HepG2 (cell line): ENCODE results near the gene ATP5MK. TPM values are rescaled to one million over a fixed set of nuclear protein-coding genes. Genes with fewer than 3 reads are reported as not detected.

ENCODE experiments used
- BRD4 ChIP-seq: sonication (generic); formaldehyde crosslinking; IDR thresholded peaks from 2 replicates; pipeline ENCODE4 v1.4.0; 2020; ENCODE audit warnings: missing genetic modification reagents
- CBX1 ChIP-seq: IDR thresholded peaks from one replicate; pipeline ENCODE4 v1.6.1; 2016; ENCODE audit warnings: antibody characterized with exemption, low read depth
- FLYWCH1 ChIP-seq: sonication (generic); formaldehyde crosslinking; IDR thresholded peaks from 2 replicates; pipeline ENCODE4 v1.8.1; 2023; ENCODE audit warnings: mild to moderate bottlenecking, missing genetic modification reagents
- FOXM1 ChIP-seq: sonication (generic); formaldehyde crosslinking; IDR thresholded peaks from 2 replicates; pipeline ENCODE4 v1.5.0; 2020; ENCODE audit warnings: missing genetic modification reagents
- MTF2 ChIP-seq: sonication (generic); formaldehyde crosslinking; IDR thresholded peaks from 2 replicates; pipeline ENCODE4 v1.5.0; 2020; ENCODE audit warnings: missing genetic modification reagents, borderline replicate concordance
- NFATC3 ChIP-seq: sonication (generic); formaldehyde crosslinking; IDR thresholded peaks from 2 replicates; pipeline ENCODE4 v1.5.1; 2020; ENCODE audit warnings: mild to moderate bottlenecking, missing genetic modification reagents
- POGK ChIP-seq: sonication (generic); formaldehyde crosslinking; conservative IDR thresholded peaks from 2 replicates; pipeline ENCODE4 v1.8.0; 2022; ENCODE audit warnings: mild to moderate bottlenecking, moderate library complexity, missing genetic modification reagents
- RARG ChIP-seq: sonication (generic); formaldehyde crosslinking; IDR thresholded peaks from 2 replicates; pipeline ENCODE4 v1.4.0; 2020; ENCODE audit warnings: low read depth, mild to moderate bottlenecking, missing genetic modification reagents
- RNF219 ChIP-seq: sonication (generic); formaldehyde crosslinking; IDR thresholded peaks from 2 replicates; pipeline ENCODE4 v1.5.0; 2020; ENCODE audit warnings: mild to moderate bottlenecking, missing genetic modification reagents
- SIX1 ChIP-seq: sonication (generic); formaldehyde crosslinking; IDR thresholded peaks from 2 replicates; pipeline ENCODE4 v1.4.0; 2020; ENCODE audit warnings: missing genetic modification reagents, borderline replicate concordance
- ZBTB21 ChIP-seq: sonication (generic); formaldehyde crosslinking; IDR thresholded peaks from 2 replicates; pipeline ENCODE4 v1.4.0; 2020; ENCODE audit warnings: missing genetic modification reagents
- ZBTB34 ChIP-seq: sonication (generic); formaldehyde crosslinking; IDR thresholded peaks from 2 replicates; pipeline ENCODE4 v1.8.0; 2022; ENCODE audit warnings: mild to moderate bottlenecking, missing genetic modification reagents
- ZBTB7B ChIP-seq: sonication (generic); formaldehyde crosslinking; IDR thresholded peaks from 2 replicates; pipeline ENCODE4 v1.4.0; 2020; ENCODE audit warnings: missing genetic modification reagents
- ZFAT ChIP-seq: sonication (generic); formaldehyde crosslinking; conservative IDR thresholded peaks from 2 replicates; pipeline ENCODE4 v1.8.1; 2023; ENCODE audit warnings: missing genetic modification reagents, inconsistent platforms
- ZNF143 ChIP-seq: sonication (generic); formaldehyde crosslinking; IDR thresholded peaks from 2 replicates; pipeline ENCODE4 v1.4.0; 2020; ENCODE audit warnings: missing genetic modification reagents
- ZNF24 ChIP-seq: fragments of 450-650 bp; IDR thresholded peaks from 2 replicates; pipeline ENCODE4 v1.6.1; 2017; ENCODE audit warnings: antibody characterized with exemption, mild to moderate bottlenecking
- ZNF251 ChIP-seq: sonication (generic); formaldehyde crosslinking; IDR thresholded peaks from 2 replicates; pipeline ENCODE4 v1.9.0; 2021; ENCODE audit warnings: mild to moderate bottlenecking, missing genetic modification reagents
- ZNF354B ChIP-seq: sonication (generic); formaldehyde crosslinking; IDR thresholded peaks from 2 replicates; pipeline ENCODE4 v1.8.0; 2022; ENCODE audit warnings: mild to moderate bottlenecking, missing genetic modification reagents
- ZNF512B ChIP-seq: sonication (generic); formaldehyde crosslinking; IDR thresholded peaks from 2 replicates; pipeline ENCODE4 v1.5.1; 2020; ENCODE audit warnings: missing genetic modification reagents, mild to moderate bottlenecking, borderline replicate concordance
- ZNF567 ChIP-seq: sonication (generic); formaldehyde crosslinking; IDR thresholded peaks from 2 replicates; pipeline ENCODE4 v1.8.1; 2023; ENCODE audit warnings: mild to moderate bottlenecking, missing genetic modification reagents, borderline replicate concordance
- ZNF605 ChIP-seq: sonication (generic); formaldehyde crosslinking; IDR thresholded peaks from 2 replicates; pipeline ENCODE4 v1.8.0; 2022; ENCODE audit warnings: mild to moderate bottlenecking, missing genetic modification reagents
- ZZZ3 ChIP-seq: sonication (generic); formaldehyde crosslinking; IDR thresholded peaks from 2 replicates; pipeline ENCODE4 v1.4.0; 2020; ENCODE audit warnings: missing genetic modification reagents, mild to moderate bottlenecking, borderline replicate concordance
- polyA plus RNA-seq, 8 experiments: library from polyadenylated mRNA; depleted of rRNA in 3 of 8; stranded (reverse) in 7 of 8; unstranded in 1 of 8; fragments of >200 nt; fragmentation: Illumina TruSeq in 4 of 8; extraction: Trizol in 4 of 8; gene quantifications; 2 replicates each; pipeline versions ENCODE4 v1.2.1 to v1.2.3, GENCODE V29; 2011 to 2016; ENCODE audit warnings: low read depth in 4 of 8, missing spikeins in 1 of 8, mixed read lengths in 1 of 8; ENCODE audit not compliant: insufficient read depth in 1 of 8
- total RNA-seq, 5 experiments: library from RNA; depleted of rRNA; stranded (reverse); fragments of >200 nt; fragmentation: Illumina TruSeq; extraction: Trizol; gene quantifications; 2 replicates each; pipeline ENCODE4 v1.2.3, GENCODE V29; 2016; ENCODE audit warnings: low read depth in 1 of 5

ATP5MK gene
- total and polyA plus RNA-seq, 2 of the 13 experiments (the other 11 are each of a cell fraction or from before 2014, with no cell fraction given) = 312 to 517 TPM

- TF ChIP-seq POGK (CRISPR knock-in tag) (peak; percentile 64; the same call in 1 of the 2 replicates), MTF2 (CRISPR knock-in tag) (no peak), RNF219 (CRISPR knock-in tag) (no peak), BRD4 (CRISPR knock-in tag) (peak; percentile 77; the same call in 1 of the 2 replicates), NFATC3 (CRISPR knock-in tag) (0 out of 2 replicates have a peak, but pooled peaks have one; percentile 65), ZNF143 (peak; percentile 88), ZFAT (CRISPR knock-in tag) (no peak), ZNF512B (CRISPR knock-in tag) (no peak), FOXM1 (CRISPR knock-in tag) (no peak), ZBTB34 (CRISPR knock-in tag) (0 out of 2 replicates have a peak, but pooled peaks have one; percentile 33), ZZZ3 (CRISPR knock-in tag) (peak; percentile 86), ZBTB7B (peak; percentile 34; the same call in 1 of the 2 replicates), FLYWCH1 (CRISPR knock-in tag) (no peak), ZNF567 (CRISPR knock-in tag) (no peak), ZNF24 (no peak), ZNF605 (CRISPR knock-in tag) (peak; percentile 94), ZNF354B (CRISPR knock-in tag) (no peak; the same call in 1 of the 2 replicates), ZNF251 (CRISPR knock-in tag) (no peak), ZBTB21 (CRISPR knock-in tag) (no peak; the same call in 1 of the 2 replicates), RARG (CRISPR knock-in tag) (no peak; the same call in 1 of the 2 replicates), SIX1 (no peak), CBX1 (peak; percentile 77)
Measured at GRCh38 chr10:103396067-103396788, at the start of gene ATP5MK, which contains the start of gene PDCD11 (continued).
